HCT116 (cell line): ENCODE data around the gene HECW1. TPM values are rescaled to one million over a fixed set of nuclear protein-coding genes. Genes with fewer than 3 reads are reported as not detected.

Experiments
- ATAC-seq: fragments of 200-7000 bp; cut with Tn5 transposase; 2 replicates; pipeline ENCODE4 v1.9.1; 2020; ENCODE audit warnings: mild to moderate bottlenecking, moderate library complexity
- BruUV-seq: library from RNA; stranded (reverse); fragments of 400-500 nt; replicated peaks from 2 replicates; lab custom pipeline; 2021; lab: Mats Ljungman, UMichigan
- CTCF ChIA-PET: fragments of 300-600 bp; sonication (Branson Sonifier 250); formaldehyde crosslinking; loops from one replicate; lab custom pipeline; 2021; ENCODE audit warnings: antibody characterized with exemption; lab: Charles Lee
- POLR2A ChIA-PET: fragments of 300-600, 350-600 bp; sonication (Branson Sonifier 250); formaldehyde crosslinking; loops from one replicate; lab custom pipeline; 2021; ENCODE audit warnings: antibody characterized with exemption; lab: Charles Lee
- RAD21 ChIA-PET, 2 experiments: fragments of 300-600 bp; sonication (Branson Sonifier 250); formaldehyde crosslinking; loops; one replicate each; lab custom pipeline; 2023; ENCODE audit warnings: low total read pairs in 2 of 2; ENCODE audit not compliant: uncharacterized antibody in 2 of 2, unreplicated experiment in 2 of 2, low non-redundant PET in 1 of 2; lab: Charles Lee
- DNase-seq: peaks from one replicate; pipeline ENCODE4 v3.0.0-alpha.2; 2010; ENCODE audit warnings: low read depth, low spot score
- H2AFZ ChIP-seq: fragments of 200-600 bp; shearing (Covaris generic), sonication (generic); 2 replicates; pipeline ENCODE4 v1.6.1; 2017; ENCODE audit warnings: low read depth, mixed run types, mixed read lengths, antibody characterized with exemption, low read length; ENCODE audit not compliant: poor library complexity, severe bottlenecking
- H3K27ac ChIP-seq: 2 replicates; pipeline ENCODE4 v1.5.1; 2012; ENCODE audit warnings: low read depth, low read length
- H3K27me3 ChIP-seq: fragments of 200-600 bp; sonication (generic); 2 replicates; pipeline ENCODE4 v1.6.1; 2016; ENCODE audit warnings: mixed run types, low read length, mixed read lengths; ENCODE audit not compliant: insufficient read depth
- H3K36me3 ChIP-seq, 2 experiments: fragments of 200-500 bp in 1 of 2; fragments of 200-600 bp in 1 of 2; sonication (Bioruptor generic) in 1 of 2; sonication (generic) in 1 of 2; 2 replicates each; pipeline versions ENCODE4 v1.5.1 to v1.6.1; 2014 to 2016; ENCODE audit warnings: low read length in 2 of 2, inconsistent platforms in 1 of 2, mixed read lengths in 1 of 2, mixed run types in 1 of 2; ENCODE audit not compliant: insufficient read depth in 2 of 2, control insufficient read depth in 1 of 2
- H3K4me1 ChIP-seq, 2 experiments: fragments of 200-600 bp in 1 of 2; sonication (generic) in 1 of 2; 2 replicates each; pipeline versions ENCODE4 v1.5.1 to v1.6.1; 2012 to 2017; ENCODE audit warnings: low read length in 2 of 2, inconsistent platforms in 1 of 2, mild to moderate bottlenecking in 1 of 2, mixed read lengths in 1 of 2, mixed run types in 1 of 2, moderate library complexity in 1 of 2; ENCODE audit not compliant: insufficient read depth in 2 of 2, control insufficient read depth in 1 of 2
- H3K4me2 ChIP-seq: fragments of 200-600 bp; sonication (generic); 2 replicates; pipeline ENCODE4 v1.6.1; 2017; ENCODE audit warnings: mixed run types, low read length, mixed read lengths
- H3K4me3 ChIP-seq, 2 experiments: fragments of 200-600 bp in 1 of 2; sonication (generic) in 1 of 2; replicated peaks in 1 of 2; 2 replicates each; pipeline ENCODE4 v1.5.1; 2011 to 2016; ENCODE audit warnings: low read length in 2 of 2, control low read depth in 1 of 2, low read depth in 1 of 2, mild to moderate bottlenecking in 1 of 2, mixed read lengths in 1 of 2, mixed run types in 1 of 2
- H3K79me2 ChIP-seq: fragments of 200-600 bp; sonication (generic); 2 replicates; pipeline ENCODE4 v1.6.1; 2017; ENCODE audit warnings: mild to moderate bottlenecking, mixed run types, low read length, moderate library complexity, mixed read lengths; ENCODE audit not compliant: insufficient read depth
- H3K9ac ChIP-seq: fragments of 200-600 bp; sonication (generic); 2 replicates; pipeline ENCODE4 v1.6.1; 2016; ENCODE audit warnings: low read length, mixed read lengths
- H3K9me2 ChIP-seq: fragments of 200-600 bp; sonication (generic), shearing (Covaris generic); 2 replicates; pipeline ENCODE4 v1.6.1; 2017; ENCODE audit warnings: mixed run types, mild to moderate bottlenecking, moderate library complexity; ENCODE audit not compliant: insufficient read depth
- H3K9me3 ChIP-seq, 2 experiments: fragments of 200-500 bp in 1 of 2; fragments of 200-600 bp in 1 of 2; sonication (Bioruptor generic) in 1 of 2; sonication (generic) in 1 of 2; 2 replicates each; pipeline ENCODE4 v1.6.1; 2014 to 2017; ENCODE audit warnings: low read length in 2 of 2, mixed read lengths in 2 of 2, inconsistent platforms in 1 of 2, low read depth in 1 of 2, mild to moderate bottlenecking in 1 of 2, mixed run types in 1 of 2, moderate library complexity in 1 of 2; ENCODE audit not compliant: control insufficient read depth in 1 of 2, insufficient read depth in 1 of 2
- H4K20me1 ChIP-seq: fragments of 200-600 bp; sonication (generic), shearing (Covaris generic); 2 replicates; pipeline ENCODE4 v1.6.1; 2017; ENCODE audit warnings: mixed run types, mild to moderate bottlenecking, moderate library complexity; ENCODE audit not compliant: insufficient read depth
- CEBPB ChIP-seq: IDR thresholded peaks from 2 replicates; pipeline ENCODE4 v1.6.1; 2012; ENCODE audit warnings: low read depth
- EZH2 ChIP-seq: fragments of 200-600 bp; sonication (generic); IDR thresholded peaks from 2 replicates; pipeline ENCODE4 v1.6.1; 2017; ENCODE audit warnings: antibody characterized with exemption, mixed run types
- FOSL1 ChIP-seq: IDR thresholded peaks from 2 replicates; pipeline ENCODE4 v1.6.1; 2012; ENCODE audit warnings: low read depth
- POLR2A ChIP-seq: IDR thresholded peaks from 2 replicates; pipeline ENCODE4 v1.7.0; 2011; ENCODE audit warnings: borderline replicate concordance; ENCODE audit not compliant: insufficient read depth, insufficient read length; ENCODE audit errors: extremely low read depth
- POLR2AphosphoS5 ChIP-seq: IDR thresholded peaks from 2 replicates; pipeline ENCODE4 v1.6.1; 2011; ENCODE audit warnings: mild to moderate bottlenecking, low read depth, low read length, moderate library complexity
- RAD21 ChIP-seq: IDR thresholded peaks from 2 replicates; pipeline ENCODE4 v1.6.1; 2012; ENCODE audit warnings: low read depth, mild to moderate bottlenecking
- SIN3A ChIP-seq: IDR thresholded peaks from 2 replicates; pipeline ENCODE4 v1.6.1; 2012; ENCODE audit warnings: low read depth
- SP1 ChIP-seq: IDR thresholded peaks from 2 replicates; pipeline ENCODE4 v1.6.1; 2012; ENCODE audit warnings: low read depth
- SRF ChIP-seq: IDR thresholded peaks from 2 replicates; pipeline ENCODE4 v1.6.1; 2012; ENCODE audit warnings: low read depth
- TCF7L2 ChIP-seq: IDR thresholded peaks from 2 replicates; pipeline ENCODE4 v1.7.0; 2011; ENCODE audit warnings: borderline replicate concordance, inconsistent platforms; ENCODE audit not compliant: insufficient read depth, insufficient read length; ENCODE audit errors: extremely low read depth
- YY1 ChIP-seq: IDR thresholded peaks from 2 replicates; pipeline ENCODE4 v1.6.1; 2011; ENCODE audit warnings: low read length, low read depth, moderate library complexity, mild to moderate bottlenecking; ENCODE audit not compliant: insufficient replicate concordance; ENCODE audit errors: extremely low read depth
- ZFX ChIP-seq: fragments of 450-650 bp; IDR thresholded peaks from 2 replicates; pipeline ENCODE4 v1.6.1; 2017
- ZNF274 ChIP-seq: fragments of 200-500 bp; sonication (Bioruptor generic); IDR thresholded peaks from 2 replicates; pipeline ENCODE4 v1.6.1; 2014; ENCODE audit warnings: mild to moderate bottlenecking, low read depth, low read length, inconsistent platforms
- intact Hi-C: fragments of 100-400 bp; cut with micrococcal nuclease; formaldehyde crosslinking; loops from 2 replicates; pipeline ENCODE4 v1.10.0; 2022
- total RNA-seq: library from RNA; stranded (reverse); gene quantifications from one replicate; pipeline ENCODE4 v1.2.1, GENCODE V29; 2021; ENCODE audit not compliant: unreplicated experiment
- TF ChIP-seq, protein P1 (sequence below), 3 experiments: fragments of 200-600 bp in 1 of 3; sonication (generic) in 1 of 3; IDR thresholded peaks in 2 of 3; conservative IDR thresholded peaks in 1 of 3; 2 replicates each; pipeline ENCODE4 v1.5.1; 2012 to 2017; ENCODE audit warnings: low read depth in 2 of 3, low read length in 2 of 3, antibody characterized with exemption in 1 of 3, borderline replicate concordance in 1 of 3, control low read depth in 1 of 3, mild to moderate bottlenecking in 1 of 3, mixed read lengths in 1 of 3, mixed run types in 1 of 3, moderate library complexity in 1 of 3; ENCODE audit not compliant: insufficient read depth in 1 of 3
- TF ChIP-seq, protein P2 (sequence below): IDR thresholded peaks from 2 replicates; pipeline ENCODE4 v1.6.1; 2011; ENCODE audit warnings: mild to moderate bottlenecking, low read length, moderate library complexity; ENCODE audit not compliant: insufficient replicate concordance; ENCODE audit errors: extremely low read depth
- TF ChIP-seq, protein P3 (sequence below): IDR thresholded peaks from 2 replicates; pipeline ENCODE4 v1.6.1; 2012
- TF ChIP-seq, protein P4 (sequence below): IDR thresholded peaks from 2 replicates; pipeline ENCODE4 v1.6.1; 2012; ENCODE audit warnings: low read depth

Gene HECW1
- total RNA-seq, 1 experiment from 2014 or later, result 5.6 TPM

DNA sequence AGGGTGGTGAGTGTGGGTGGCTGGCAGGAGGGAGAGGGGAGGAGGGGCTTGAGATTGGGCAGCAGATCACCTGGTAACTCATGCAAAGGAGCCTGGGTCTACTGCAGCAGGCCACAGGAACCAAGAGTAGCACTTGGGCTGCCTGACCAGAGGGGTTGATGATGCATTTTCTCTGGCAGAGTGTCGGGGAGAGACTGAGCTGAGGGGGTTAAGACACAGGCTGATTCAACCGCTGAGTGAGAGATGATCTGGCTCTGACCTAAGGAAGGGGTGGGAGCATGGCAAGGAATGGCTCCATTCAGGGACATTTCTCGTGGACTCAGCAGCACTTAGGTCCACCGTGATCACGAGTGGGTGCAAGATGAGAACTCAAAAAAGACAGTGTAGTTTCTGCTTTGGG is 355.0 kb downstream of the HECW1 start:
- BruUV-seq, result no TSS peak
- Histone ChIP-seq H2AFZ (no peak overlapping the region), H3K4me3 (no peak overlapping the region), H3K9ac (no peak overlapping the region), H3K36me3 (no peaks in the 10 kb centered on the region), H4K20me1 (no peaks in the 10 kb centered on the region), H3K9me2 (no peaks in the 10 kb centered on the region), H3K4me1 (no peaks in the 10 kb centered on the region), H3K27me3 (no peaks in the 10 kb centered on the region), H3K4me2 (no peak overlapping the region), H3K79me2 (no peaks in the 10 kb centered on the region), H3K27ac (no peak overlapping the region)
- ChIA-PET POLR2A (no interaction called here), CTCF (no interaction called here), RAD21 (no interaction called here)
- ATAC-seq, result no peak
- intact Hi-C loops, result no loop called here
- TF ChIP-seq YY1 (no peak), SP1 (no peak), TCF7L2 (no peak), SRF (no peak), ZFX (no peak), CEBPB (no peak), ZNF274 (no peak), RAD21 (no peak), SIN3A (no peak), POLR2A (no peak), EZH2 (no peak), FOSL1 (no peak), POLR2AphosphoS5 (no peak)
- TF ChIP-seq, protein P1, sequence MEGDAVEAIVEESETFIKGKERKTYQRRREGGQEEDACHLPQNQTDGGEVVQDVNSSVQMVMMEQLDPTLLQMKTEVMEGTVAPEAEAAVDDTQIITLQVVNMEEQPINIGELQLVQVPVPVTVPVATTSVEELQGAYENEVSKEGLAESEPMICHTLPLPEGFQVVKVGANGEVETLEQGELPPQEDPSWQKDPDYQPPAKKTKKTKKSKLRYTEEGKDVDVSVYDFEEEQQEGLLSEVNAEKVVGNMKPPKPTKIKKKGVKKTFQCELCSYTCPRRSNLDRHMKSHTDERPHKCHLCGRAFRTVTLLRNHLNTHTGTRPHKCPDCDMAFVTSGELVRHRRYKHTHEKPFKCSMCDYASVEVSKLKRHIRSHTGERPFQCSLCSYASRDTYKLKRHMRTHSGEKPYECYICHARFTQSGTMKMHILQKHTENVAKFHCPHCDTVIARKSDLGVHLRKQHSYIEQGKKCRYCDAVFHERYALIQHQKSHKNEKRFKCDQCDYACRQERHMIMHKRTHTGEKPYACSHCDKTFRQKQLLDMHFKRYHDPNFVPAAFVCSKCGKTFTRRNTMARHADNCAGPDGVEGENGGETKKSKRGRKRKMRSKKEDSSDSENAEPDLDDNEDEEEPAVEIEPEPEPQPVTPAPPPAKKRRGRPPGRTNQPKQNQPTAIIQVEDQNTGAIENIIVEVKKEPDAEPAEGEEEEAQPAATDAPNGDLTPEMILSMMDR (IDR thresholded peaks at IDR 0.05 in 2 of 3, conservative IDR thresholded peaks at IDR 0.05 in 1 of 3; ENCODE audit: borderline replicate concordance in 1 of 3, insufficient read depth in 1 of 3, low read depth in 2 of 3, low read length in 2 of 3), result no peak
- TF ChIP-seq, protein P2, sequence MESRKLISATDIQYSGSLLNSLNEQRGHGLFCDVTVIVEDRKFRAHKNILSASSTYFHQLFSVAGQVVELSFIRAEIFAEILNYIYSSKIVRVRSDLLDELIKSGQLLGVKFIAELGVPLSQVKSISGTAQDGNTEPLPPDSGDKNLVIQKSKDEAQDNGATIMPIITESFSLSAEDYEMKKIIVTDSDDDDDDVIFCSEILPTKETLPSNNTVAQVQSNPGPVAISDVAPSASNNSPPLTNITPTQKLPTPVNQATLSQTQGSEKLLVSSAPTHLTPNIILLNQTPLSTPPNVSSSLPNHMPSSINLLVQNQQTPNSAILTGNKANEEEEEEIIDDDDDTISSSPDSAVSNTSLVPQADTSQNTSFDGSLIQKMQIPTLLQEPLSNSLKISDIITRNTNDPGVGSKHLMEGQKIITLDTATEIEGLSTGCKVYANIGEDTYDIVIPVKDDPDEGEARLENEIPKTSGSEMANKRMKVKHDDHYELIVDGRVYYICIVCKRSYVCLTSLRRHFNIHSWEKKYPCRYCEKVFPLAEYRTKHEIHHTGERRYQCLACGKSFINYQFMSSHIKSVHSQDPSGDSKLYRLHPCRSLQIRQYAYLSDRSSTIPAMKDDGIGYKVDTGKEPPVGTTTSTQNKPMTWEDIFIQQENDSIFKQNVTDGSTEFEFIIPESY, result no peak
- TF ChIP-seq, protein P3, sequence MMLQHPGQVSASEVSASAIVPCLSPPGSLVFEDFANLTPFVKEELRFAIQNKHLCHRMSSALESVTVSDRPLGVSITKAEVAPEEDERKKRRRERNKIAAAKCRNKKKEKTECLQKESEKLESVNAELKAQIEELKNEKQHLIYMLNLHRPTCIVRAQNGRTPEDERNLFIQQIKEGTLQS, result no peak
- TF ChIP-seq, protein P4, sequence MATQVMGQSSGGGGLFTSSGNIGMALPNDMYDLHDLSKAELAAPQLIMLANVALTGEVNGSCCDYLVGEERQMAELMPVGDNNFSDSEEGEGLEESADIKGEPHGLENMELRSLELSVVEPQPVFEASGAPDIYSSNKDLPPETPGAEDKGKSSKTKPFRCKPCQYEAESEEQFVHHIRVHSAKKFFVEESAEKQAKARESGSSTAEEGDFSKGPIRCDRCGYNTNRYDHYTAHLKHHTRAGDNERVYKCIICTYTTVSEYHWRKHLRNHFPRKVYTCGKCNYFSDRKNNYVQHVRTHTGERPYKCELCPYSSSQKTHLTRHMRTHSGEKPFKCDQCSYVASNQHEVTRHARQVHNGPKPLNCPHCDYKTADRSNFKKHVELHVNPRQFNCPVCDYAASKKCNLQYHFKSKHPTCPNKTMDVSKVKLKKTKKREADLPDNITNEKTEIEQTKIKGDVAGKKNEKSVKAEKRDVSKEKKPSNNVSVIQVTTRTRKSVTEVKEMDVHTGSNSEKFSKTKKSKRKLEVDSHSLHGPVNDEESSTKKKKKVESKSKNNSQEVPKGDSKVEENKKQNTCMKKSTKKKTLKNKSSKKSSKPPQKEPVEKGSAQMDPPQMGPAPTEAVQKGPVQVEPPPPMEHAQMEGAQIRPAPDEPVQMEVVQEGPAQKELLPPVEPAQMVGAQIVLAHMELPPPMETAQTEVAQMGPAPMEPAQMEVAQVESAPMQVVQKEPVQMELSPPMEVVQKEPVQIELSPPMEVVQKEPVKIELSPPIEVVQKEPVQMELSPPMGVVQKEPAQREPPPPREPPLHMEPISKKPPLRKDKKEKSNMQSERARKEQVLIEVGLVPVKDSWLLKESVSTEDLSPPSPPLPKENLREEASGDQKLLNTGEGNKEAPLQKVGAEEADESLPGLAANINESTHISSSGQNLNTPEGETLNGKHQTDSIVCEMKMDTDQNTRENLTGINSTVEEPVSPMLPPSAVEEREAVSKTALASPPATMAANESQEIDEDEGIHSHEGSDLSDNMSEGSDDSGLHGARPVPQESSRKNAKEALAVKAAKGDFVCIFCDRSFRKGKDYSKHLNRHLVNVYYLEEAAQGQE, result no peak
- TF ChIP-seq, all 23 proteins: peak for 0
- H3K9me3 ChIP-seq, result no peaks in the 10 kb centered on the region
- DNase-seq, result no peak
